Measurements from ENCODE around the gene ERAL1. TPM values are rescaled to one million over a fixed set of nuclear protein-coding genes. Genes with fewer than 3 reads are reported as not detected.
"Not testable (repeated sequence)": the region's sequence is repeated elsewhere in the genome, so short reads cannot be mapped to it uniquely, and the experiment has no call there.

ERAL1 gene
- total RNA-seq, 1 donor from 2014 or later: 25.8 TPM

DNA sequence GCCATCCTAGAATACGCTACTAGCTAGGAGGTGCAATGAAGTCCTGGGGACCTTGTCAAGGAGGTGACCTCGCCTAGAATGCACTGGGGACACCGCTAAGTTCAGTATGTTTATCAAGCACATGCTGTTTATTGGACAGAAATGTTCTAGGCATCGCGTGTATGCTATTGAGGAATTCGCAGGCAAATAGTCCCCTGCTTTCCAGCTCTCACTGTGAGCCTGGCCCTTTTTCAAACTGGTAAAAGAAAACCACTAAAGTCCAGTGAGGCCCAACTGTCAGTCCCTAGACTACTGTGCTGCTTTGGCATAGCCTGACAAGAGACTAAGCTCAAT is 11.0 kb upstream of the ERAL1 start:
- H3K4me3 ChIP-seq: no peak overlapping the region
- H3K4me1 Mint-ChIP-seq: peaks cover 9% of the 10 kb centered on the region
- H3K9me3 ChIP-seq (ENCODE audit: low read depth): no peaks in the 10 kb centered on the region
- no peak overlapping the region for H3K27ac Mint-ChIP-seq
- H3K9ac ChIP-seq: no peak overlapping the region
- peaks cover 2% of the 10 kb centered on the region for H3K36me3 Mint-ChIP-seq
- no peaks in the 10 kb centered on the region for H3K36me3 ChIP-seq
- peaks cover 7% of the 10 kb centered on the region for H3K27me3 Mint-ChIP-seq (ENCODE audit: insufficient read depth, low read depth)
- H3K4me1 ChIP-seq: peaks cover 6% of the 10 kb centered on the region
- H3K27ac ChIP-seq: no peak overlapping the region
- no peaks in the 10 kb centered on the region for H4K20me1 ChIP-seq (ENCODE audit: low read depth)
- peaks cover 19% of the 10 kb centered on the region for H3F3A ChIP-seq (ENCODE audit: low read depth)
- H2AFZ ChIP-seq (replicated peaks): no peak overlapping the region
- H3K4me2 ChIP-seq: no peak overlapping the region
- DNase-seq (ENCODE audit: low spot score): no peak
- no peaks in the 10 kb centered on the region for H3K27me3 ChIP-seq
- H3K4me3 Mint-ChIP-seq: peak overlapping the region; percentile 76
- H3K79me2 ChIP-seq (ENCODE audit: low read depth): peaks cover 38% of the 10 kb centered on the region
- TF ChIP-seq, protein P1, sequence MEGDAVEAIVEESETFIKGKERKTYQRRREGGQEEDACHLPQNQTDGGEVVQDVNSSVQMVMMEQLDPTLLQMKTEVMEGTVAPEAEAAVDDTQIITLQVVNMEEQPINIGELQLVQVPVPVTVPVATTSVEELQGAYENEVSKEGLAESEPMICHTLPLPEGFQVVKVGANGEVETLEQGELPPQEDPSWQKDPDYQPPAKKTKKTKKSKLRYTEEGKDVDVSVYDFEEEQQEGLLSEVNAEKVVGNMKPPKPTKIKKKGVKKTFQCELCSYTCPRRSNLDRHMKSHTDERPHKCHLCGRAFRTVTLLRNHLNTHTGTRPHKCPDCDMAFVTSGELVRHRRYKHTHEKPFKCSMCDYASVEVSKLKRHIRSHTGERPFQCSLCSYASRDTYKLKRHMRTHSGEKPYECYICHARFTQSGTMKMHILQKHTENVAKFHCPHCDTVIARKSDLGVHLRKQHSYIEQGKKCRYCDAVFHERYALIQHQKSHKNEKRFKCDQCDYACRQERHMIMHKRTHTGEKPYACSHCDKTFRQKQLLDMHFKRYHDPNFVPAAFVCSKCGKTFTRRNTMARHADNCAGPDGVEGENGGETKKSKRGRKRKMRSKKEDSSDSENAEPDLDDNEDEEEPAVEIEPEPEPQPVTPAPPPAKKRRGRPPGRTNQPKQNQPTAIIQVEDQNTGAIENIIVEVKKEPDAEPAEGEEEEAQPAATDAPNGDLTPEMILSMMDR (IDR thresholded peaks at IDR 0.05): no peak
- TF ChIP-seq EZH2phosphoT487 (IDR thresholded peaks at IDR 0.05) (no peak), EZH2 (IDR thresholded peaks at IDR 0.05) (no peak)
- no peaks in the 10 kb centered on the region for H3K9me3 Mint-ChIP-seq

DNA sequence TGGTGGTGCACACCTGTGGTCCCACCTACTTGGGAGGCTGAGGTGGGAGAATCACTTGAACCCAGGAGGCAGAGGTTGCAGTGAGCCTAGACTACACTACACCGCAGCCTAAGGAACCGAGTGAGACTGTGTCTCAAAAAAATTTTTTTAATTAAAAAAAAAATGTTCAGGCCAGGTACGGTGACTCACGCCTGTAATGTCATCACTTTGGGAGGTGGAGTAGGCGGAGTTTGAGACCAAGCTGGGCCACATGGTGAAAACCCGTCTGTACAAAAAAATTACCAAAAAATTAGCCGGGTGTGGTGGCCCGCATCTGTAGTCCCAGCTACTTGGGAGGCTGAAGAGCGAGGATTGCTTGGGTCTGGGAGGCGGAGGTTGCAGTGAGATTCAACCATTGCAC is 8.6 kb upstream of the ERAL1 start:
- Histone ChIP-seq H3K4me1 (peaks cover 6% of the 10 kb centered on the region), H3K36me3 (no peaks in the 10 kb centered on the region), H4K20me1 (ENCODE audit: low read depth) (no peaks in the 10 kb centered on the region), H3K9ac (no peak overlapping the region), H2AFZ (replicated peaks) (no peak overlapping the region), H3K27ac (no peak overlapping the region), H3K9me3 (ENCODE audit: low read depth) (no peaks in the 10 kb centered on the region), H3K4me3 (no peak overlapping the region), H3K79me2 (ENCODE audit: low read depth) (peaks cover 13% of the 10 kb centered on the region), H3F3A (ENCODE audit: low read depth) (peaks cover 17% of the 10 kb centered on the region), H3K27me3 (no peaks in the 10 kb centered on the region), H3K4me2 (no peak overlapping the region)
- Mint-ChIP-seq H3K9me3 (no peaks in the 10 kb centered on the region), H3K36me3 (no peaks in the 10 kb centered on the region), H3K27ac (no peak overlapping the region), H3K4me1 (peaks cover 9% of the 10 kb centered on the region), H3K27me3 (ENCODE audit: insufficient read depth, low read depth) (peaks cover 9% of the 10 kb centered on the region), H3K4me3 (no peak overlapping the region)
- TF ChIP-seq EZH2phosphoT487 (IDR thresholded peaks at IDR 0.05) (no peak), EZH2 (IDR thresholded peaks at IDR 0.05) (no peak)
- TF ChIP-seq, protein P1 (IDR thresholded peaks at IDR 0.05): no peak
- no peak for DNase-seq (ENCODE audit: low spot score)

DNA sequence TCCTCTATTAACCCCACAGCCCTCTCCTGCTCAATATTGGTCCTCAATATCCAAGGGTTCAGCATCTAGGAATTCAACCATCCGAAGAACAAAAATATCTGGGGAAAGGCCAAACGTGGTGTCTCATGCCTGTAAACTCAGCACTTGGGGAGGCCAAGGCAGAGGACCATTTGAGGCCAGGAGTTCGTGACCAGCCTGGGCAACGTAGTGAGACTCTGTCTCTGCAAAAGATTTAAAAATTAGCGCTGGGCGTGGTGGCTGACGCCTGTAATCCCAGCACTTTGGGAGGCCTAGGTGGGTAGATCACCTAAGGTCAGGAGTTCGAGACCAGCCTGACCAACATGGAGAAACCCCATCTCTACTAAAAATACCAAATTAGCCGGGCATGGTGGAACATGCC is 8.1 kb upstream of the ERAL1 start:
- H3K4me3 Mint-ChIP-seq; H3K36me3 Mint-ChIP-seq; DNase-seq (ENCODE audit: low spot score); H3K4me1 ChIP-seq; H3K9ac ChIP-seq; H3K27me3 ChIP-seq; H3K4me1 Mint-ChIP-seq; H3K36me3 ChIP-seq; H3K27me3 Mint-ChIP-seq (ENCODE audit: insufficient read depth, low read depth); H3K9me3 Mint-ChIP-seq; H3K27ac Mint-ChIP-seq; H4K20me1 ChIP-seq (ENCODE audit: low read depth); H3K79me2 ChIP-seq (ENCODE audit: low read depth); H3K4me3 ChIP-seq; H2AFZ ChIP-seq (replicated peaks); H3K4me2 ChIP-seq; H3K9me3 ChIP-seq (ENCODE audit: low read depth); H3K27ac ChIP-seq: not testable (repeated sequence)
- H3F3A ChIP-seq (ENCODE audit: low read depth): peaks cover 16% of the 10 kb centered on the region

DNA sequence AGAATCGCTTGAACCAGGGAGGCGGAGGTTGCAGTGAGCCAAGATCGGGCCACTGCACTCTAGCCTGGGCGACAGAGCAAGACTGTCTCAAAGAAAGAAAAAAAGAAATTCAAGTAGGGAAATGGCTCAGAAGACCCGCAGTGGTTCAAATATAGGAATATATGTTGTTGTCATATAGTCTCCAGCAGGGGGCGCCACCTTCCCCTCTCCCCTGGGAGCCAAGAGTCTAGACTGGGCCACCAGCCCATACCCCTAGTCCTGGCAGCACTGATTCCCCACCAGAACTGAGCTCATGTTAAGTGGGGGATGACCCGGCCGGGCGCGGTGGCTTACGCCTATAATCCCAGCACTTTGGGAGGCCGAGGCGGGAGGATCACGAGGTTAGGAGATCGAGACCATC is 6.1 kb upstream of the ERAL1 start:
- not testable (repeated sequence) for H3K4me1 ChIP-seq; H3K4me3 Mint-ChIP-seq; H3K9ac ChIP-seq; H3K9me3 Mint-ChIP-seq; H3K4me1 Mint-ChIP-seq; H4K20me1 ChIP-seq (ENCODE audit: low read depth); H3K4me2 ChIP-seq; H3K9me3 ChIP-seq (ENCODE audit: low read depth); H3K4me3 ChIP-seq; H3F3A ChIP-seq (ENCODE audit: low read depth); H3K27ac Mint-ChIP-seq; H3K27ac ChIP-seq; H2AFZ ChIP-seq (replicated peaks); H3K36me3 Mint-ChIP-seq; H3K79me2 ChIP-seq (ENCODE audit: low read depth); H3K36me3 ChIP-seq; H3K27me3 ChIP-seq; H3K27me3 Mint-ChIP-seq (ENCODE audit: insufficient read depth, low read depth)
- DNase-seq (ENCODE audit: low spot score): peak; percentile 31
- TF ChIP-seq, protein P1 (IDR thresholded peaks at IDR 0.05): peak; percentile 56

All from neural progenitor cell (in vitro differentiated cells).